Stomach (tissue), 9 donors: Measurements from ENCODE around the gene PRKCA. TPM values are rescaled to one million over a fixed set of nuclear protein-coding genes. Genes with fewer than 3 reads are reported as not detected.

Experiments
- DNase-seq, 2 donors: peaks; one replicate each; pipeline versions ENCODE4 v3.0.0 to v3.0.0-alpha.2; 2013 to 2019
- H3K27ac ChIP-seq, 5 donors: fragments of 200-600 bp in 4 of 5; sonication (generic) in 4 of 5; one replicate each; pipeline ENCODE4 v1.5.1; 2013 to 2019; ENCODE audit warnings: mild to moderate bottlenecking in 1 of 5, moderate library complexity in 1 of 5
- H3K27me3 ChIP-seq, 3 donors: fragments of 200-600 bp; sonication (generic); one replicate each; pipeline ENCODE4 v1.5.1; 2017 to 2019; ENCODE audit warnings: mixed run types in 1 of 3
- H3K36me3 ChIP-seq, 4 donors: fragments of 200-600 bp; sonication (generic); 1 replicate in 3 of 4; 2 replicates in 1 of 4; pipeline ENCODE4 v1.5.1; 2016 to 2019
- H3K4me1 ChIP-seq, 4 donors: fragments of 200-600 bp; sonication (generic); one replicate each; pipeline ENCODE4 v1.5.1; 2016 to 2019
- H3K4me3 ChIP-seq, 4 donors: fragments of 200-600 bp; sonication (generic) in 3 of 4; one replicate each; pipeline ENCODE4 v1.5.1; 2016 to 2019; ENCODE audit warnings: mild to moderate bottlenecking in 1 of 4
- H3K9me3 ChIP-seq, 4 donors: fragments of 200-600 bp; sonication (generic); one replicate each; pipeline ENCODE4 v1.5.1; 2016 to 2019
- CTCF ChIP-seq, 7 experiments: fragments of 450-650 bp in 4 of 7; fragments of 200-600 bp in 3 of 7; sonication (generic) in 3 of 7; IDR thresholded peaks; one replicate each; pipeline ENCODE4 v1.5.1; 2016 to 2019; ENCODE audit warnings: antibody characterized with exemption in 7 of 7, control low read depth in 2 of 7, mild to moderate bottlenecking in 1 of 7
- EP300 ChIP-seq: sonication (generic); formaldehyde crosslinking; IDR thresholded peaks from one replicate; pipeline ENCODE4 v1.6.1; 2017; ENCODE audit warnings: antibody characterized with exemption
- POLR2A ChIP-seq, 4 donors: fragments of 450-650 bp; IDR thresholded peaks; one replicate each; pipeline ENCODE4 v1.6.1; 2016; ENCODE audit warnings: antibody characterized with exemption in 4 of 4, control low read depth in 2 of 4, mild to moderate bottlenecking in 1 of 4, moderate library complexity in 1 of 4
- POLR2AphosphoS5 ChIP-seq, 3 donors: sonication (generic); formaldehyde crosslinking; IDR thresholded peaks; one replicate each; pipeline ENCODE4 v1.6.1; 2016; ENCODE audit warnings: antibody characterized with exemption in 3 of 3
- WGBS, 5 donors: extraction: QIAGEN DNeasy Blood & Tissue Kit in 3 of 5; methylation state at CpG; one replicate each; pipeline versions ENCODE4 v1.1.5 to v1.1.7; 2013 to 2018; 5-methylcytosine and 5-hydroxymethylcytosine counted together
- intact Hi-C: fragments of 100-400 bp; cut with DNase I; formaldehyde crosslinking; loops from one replicate; pipeline ENCODE4 v1.15.1; 2023; ENCODE audit warnings: low total_unique reads
- polyA plus RNA-seq, 3 donors: library from polyadenylated mRNA; stranded (reverse); fragments of 200-250 nt; gene quantifications; one replicate each; pipeline ENCODE4 v1.2.3, GENCODE V29; 2013
- total RNA-seq, 5 donors: library from RNA; depleted of rRNA; stranded (reverse); fragments of >200 nt; gene quantifications; one replicate each; pipeline versions ENCODE4 v1.1.0 to v1.2.3, GENCODE V29; 2014 to 2016
- donor health status: healthy with polysubstance abuse.
- donor health status: Bipolar disorder and iron deficiency.
- donor health status: healthy.

PRKCA gene
- total and polyA plus RNA-seq, 8 donors = 2.1 to 41.1 (median 12.2) TPM

- DNase-seq = peak in 1 of 2 donors; percentile 50
- no peaks in the 10 kb centered on the region for H3K36me3 ChIP-seq
- H3K27me3 ChIP-seq = no peaks in the 10 kb centered on the region
- no peaks in the 10 kb centered on the region for H3K9me3 ChIP-seq
- intact Hi-C loops = loop anchor here (5.0 kb wide), 1 partner anchor 185 kb away; no protein-coding TSS in a partner anchor
- no peak overlapping the region for H3K4me3 ChIP-seq
- peaks cover 0 to 26% (median 7%) of the 10 kb centered on the region in 4 donors for H3K4me1 ChIP-seq
- WGBS, 5 donors = 70 to 88% (median 80%) methylated on average over 9 of the region's 9 CpGs
- H3K27ac ChIP-seq = no peak overlapping the region
- TF ChIP-seq POLR2AphosphoS5 (IDR thresholded peaks at IDR 0.05) (no peak), CTCF (IDR thresholded peaks at IDR 0.05) (no peak), POLR2A (IDR thresholded peaks at IDR 0.05) (no peak), EP300 (no peak)
Observed at GRCh38 chr17:66717641-66718058, 415.2 kb downstream of the PRKCA start.

- intact Hi-C loops = no loop called here
- no peaks in the 10 kb centered on the region for H3K27me3 ChIP-seq
Observed at GRCh38 chr17:66720027-66720426, 417.6 kb downstream of the PRKCA start.

GRCh38 chr17:66720567-66720966, 418.2 kb downstream of the PRKCA start:
- 90 to 94% (median 91%) methylated on average over 5 of the region's 5 CpGs for WGBS, 5 donors
- Histone ChIP-seq H3K4me1 (peaks cover 16 to 37% (median 26%) of the 10 kb centered on the region in 4 donors), H3K27ac (no peak overlapping the region), H3K27me3 (no peaks in the 10 kb centered on the region), H3K4me3 (no peak overlapping the region), H3K9me3 (no peaks in the 10 kb centered on the region), H3K36me3 (no peaks in the 10 kb centered on the region)
- TF ChIP-seq CTCF (IDR thresholded peaks at IDR 0.05) (no peak), POLR2A (IDR thresholded peaks at IDR 0.05) (no peak), EP300 (no peak), POLR2AphosphoS5 (IDR thresholded peaks at IDR 0.05) (no peak)
- DNase-seq = no peak
- intact Hi-C loops = no loop called here

More at GRCh38 chr17:66720027-66720426, 417.6 kb downstream of the PRKCA start:
- no peak overlapping the region for H3K27ac ChIP-seq
- no peak overlapping the region for H3K4me3 ChIP-seq
- TF ChIP-seq CTCF (IDR thresholded peaks at IDR 0.05) (no peak), POLR2AphosphoS5 (IDR thresholded peaks at IDR 0.05) (no peak), POLR2A (IDR thresholded peaks at IDR 0.05) (no peak)
- DNase-seq = no peak
- WGBS, 5 donors = 85 to 94% (median 88%) methylated on average over 14 of the region's 14 CpGs
- H3K4me1 ChIP-seq = peaks cover 10 to 37% (median 23%) of the 10 kb centered on the region in 4 donors
- H3K36me3 ChIP-seq = no peaks in the 10 kb centered on the region
- no peaks in the 10 kb centered on the region for H3K9me3 ChIP-seq

GRCh38 chr17:66722341-66722740, 419.9 kb downstream of the PRKCA start:
- intact Hi-C loops = no loop called here
- no peak overlapping the region for H3K27ac ChIP-seq
- H3K27me3 ChIP-seq = no peaks in the 10 kb centered on the region
- 84 to 96% (median 95%) methylated on average over 2 of the region's 2 CpGs for WGBS, 5 donors
- DNase-seq = no peak
- H3K4me1 ChIP-seq = peaks cover 21 to 32% (median 25%) of the 10 kb centered on the region in 4 donors
- no peak overlapping the region for H3K4me3 ChIP-seq
- TF ChIP-seq POLR2A (IDR thresholded peaks at IDR 0.05) (no peak), CTCF (IDR thresholded peaks at IDR 0.05) (no peak), POLR2AphosphoS5 (IDR thresholded peaks at IDR 0.05) (no peak), EP300 (no peak)
- no peaks in the 10 kb centered on the region for H3K9me3 ChIP-seq
- H3K36me3 ChIP-seq = no peaks in the 10 kb centered on the region
